Measurements from ENCODE around the gene ZBTB44. TPM values are rescaled to one million over a fixed set of nuclear protein-coding genes. Genes with fewer than 3 reads are reported as not detected.

The ZBTB44 gene
- total RNA-seq, 2 donors from 2014 or later, result 25.4 to 32.9 TPM

- H3K36me3 ChIP-seq (replicated peaks in 1 of 2; ENCODE audit: insufficient read depth in 1 of 2, low read depth in 2 of 2), result peaks cover 0 to 12% of the 10 kb centered on the region in 2 donors
- no peak for TF ChIP-seq POLR2A (IDR thresholded peaks at IDR 0.05)
- no peak for TF ChIP-seq CTCF (IDR thresholded peaks at IDR 0.05)
- H3K27ac ChIP-seq, result no peak overlapping the region
- no peaks in the 10 kb centered on the region for H3K27me3 ChIP-seq
- H3K9me3 ChIP-seq, result no peaks in the 10 kb centered on the region
- intact Hi-C loops (cut with DNase I), result loop anchor here (10.0 kb wide), 1 partner anchor 103 kb away; the partner anchor contains the start of gene ZBTB44
- ATAC-seq (no peak), DNase-seq (peak in 2 of 4 donors; percentile 7 to 11)
- H3K4me3 ChIP-seq, result no peak overlapping the region
- 81 to 88% methylated on average over 12 to 19 of the region's 19 CpGs for WGBS, 2 donors
- H3K4me1 ChIP-seq, result peaks cover 8% of the 10 kb centered on the region
Observed at GRCh38 chr11:130211781-130212401, 102.8 kb downstream of the ZBTB44 start.

GRCh38 chr11:130211144-130211543 is 103.6 kb downstream of the ZBTB44 start:
- H3K4me1 ChIP-seq, result peaks cover 8% of the 10 kb centered on the region
- peaks cover 0 to 12% of the 10 kb centered on the region in 2 donors for H3K36me3 ChIP-seq (replicated peaks in 1 of 2; ENCODE audit: insufficient read depth in 1 of 2, low read depth in 2 of 2)
- H3K4me3 ChIP-seq, result no peak overlapping the region
- H3K27me3 ChIP-seq, result no peaks in the 10 kb centered on the region
- H3K27ac ChIP-seq, result no peak overlapping the region
- intact Hi-C loops (cut with DNase I), result loop anchor here (10.0 kb wide), 1 partner anchor 104 kb away; the partner anchor contains the start of gene ZBTB44
- DNase-seq (peak in 2 of 4 donors; percentile 1 to 6), ATAC-seq (no peak)
- TF ChIP-seq CTCF (IDR thresholded peaks at IDR 0.05), result no peak
- TF ChIP-seq POLR2A (IDR thresholded peaks at IDR 0.05), result no peak
- 82 to 90% methylated on average over 3 of the region's 3 CpGs for WGBS, 2 donors
- no peaks in the 10 kb centered on the region for H3K9me3 ChIP-seq

GRCh38 chr11:130209954-130210854 is 104.5 kb downstream of the ZBTB44 start:
- intact Hi-C loops (cut with DNase I), result loop anchor here (10.0 kb wide), 2 partner anchors 105 to 195 kb away; partner anchors contain the start of gene ZBTB44
- WGBS, 2 donors, result 88 to 95% methylated on average over 22 to 23 of the region's 23 CpGs

More at GRCh38 chr11:130209954-130210854, 104.5 kb downstream of the ZBTB44 start:
- Histone ChIP-seq H3K4me1 (peaks cover 8% of the 10 kb centered on the region), H3K4me3 (no peak overlapping the region), H3K27me3 (no peaks in the 10 kb centered on the region), H3K9me3 (no peaks in the 10 kb centered on the region), H3K36me3 (replicated peaks in 1 of 2; ENCODE audit: insufficient read depth in 1 of 2, low read depth in 2 of 2) (peaks cover 0 to 12% of the 10 kb centered on the region in 2 donors), H3K27ac (no peak overlapping the region)
- no peak for TF ChIP-seq CTCF (IDR thresholded peaks at IDR 0.05)
- no peak for TF ChIP-seq POLR2A (IDR thresholded peaks at IDR 0.05)
- DNase-seq (peak in 2 of 4 donors; percentile 3 to 8), ATAC-seq (no peak)

All from body of pancreas (tissue), 4 donors.